IMR-90 (cell line): ENCODE data around the gene AUTS2.

ENCODE experiments used
- MAFK ChIP-seq: IDR thresholded peaks from 2 replicates; pipeline ENCODE4 v1.6.1; 2012; ENCODE audit warnings: low read depth, low read length, improper control_type of control experiment
- POLR2A ChIP-seq: IDR thresholded peaks from 2 replicates; pipeline ENCODE4 v1.6.1; 2012; ENCODE audit warnings: mild to moderate bottlenecking, low read depth, low read length
- TF ChIP-seq, protein P1 (sequence below): conservative IDR thresholded peaks from 2 replicates; pipeline ENCODE4 v1.5.1; 2012; ENCODE audit warnings: mild to moderate bottlenecking, low read depth, low read length, improper control_type of control experiment

DNA sequence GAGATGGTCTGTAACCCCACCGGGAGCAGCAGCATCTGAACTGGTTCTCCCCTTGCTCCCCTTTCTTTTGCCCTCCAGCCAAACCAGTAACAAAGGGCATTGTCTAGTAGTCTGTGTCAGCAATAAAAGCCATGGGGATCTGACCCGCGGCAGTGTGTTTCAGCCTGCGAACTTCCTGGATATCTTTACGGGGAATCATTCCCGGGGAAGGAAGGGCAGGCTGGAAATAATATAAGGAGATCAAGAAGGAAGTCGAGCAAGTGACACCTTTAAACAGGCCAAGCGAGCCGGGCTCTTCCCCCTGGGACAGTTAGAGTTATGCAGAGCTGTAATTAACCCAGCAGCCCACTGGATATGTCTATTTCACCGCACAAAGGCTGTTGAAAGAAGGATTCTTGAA lies 872.5 kb downstream of the AUTS2 start:
- TF ChIP-seq MAFK, result no peak
- TF ChIP-seq, protein P1, sequence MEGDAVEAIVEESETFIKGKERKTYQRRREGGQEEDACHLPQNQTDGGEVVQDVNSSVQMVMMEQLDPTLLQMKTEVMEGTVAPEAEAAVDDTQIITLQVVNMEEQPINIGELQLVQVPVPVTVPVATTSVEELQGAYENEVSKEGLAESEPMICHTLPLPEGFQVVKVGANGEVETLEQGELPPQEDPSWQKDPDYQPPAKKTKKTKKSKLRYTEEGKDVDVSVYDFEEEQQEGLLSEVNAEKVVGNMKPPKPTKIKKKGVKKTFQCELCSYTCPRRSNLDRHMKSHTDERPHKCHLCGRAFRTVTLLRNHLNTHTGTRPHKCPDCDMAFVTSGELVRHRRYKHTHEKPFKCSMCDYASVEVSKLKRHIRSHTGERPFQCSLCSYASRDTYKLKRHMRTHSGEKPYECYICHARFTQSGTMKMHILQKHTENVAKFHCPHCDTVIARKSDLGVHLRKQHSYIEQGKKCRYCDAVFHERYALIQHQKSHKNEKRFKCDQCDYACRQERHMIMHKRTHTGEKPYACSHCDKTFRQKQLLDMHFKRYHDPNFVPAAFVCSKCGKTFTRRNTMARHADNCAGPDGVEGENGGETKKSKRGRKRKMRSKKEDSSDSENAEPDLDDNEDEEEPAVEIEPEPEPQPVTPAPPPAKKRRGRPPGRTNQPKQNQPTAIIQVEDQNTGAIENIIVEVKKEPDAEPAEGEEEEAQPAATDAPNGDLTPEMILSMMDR, result no peak
- no peak for TF ChIP-seq POLR2A
